Measurements from ENCODE around the gene PEPD.

GRCh38 chr19:33344573-33344925 is 177.0 kb downstream of the PEPD start:
- TF ChIP-seq CTCF (IDR thresholded peaks at IDR 0.05; ENCODE audit: poor library complexity, severe bottlenecking) (no peak), MXI1 (conservative IDR thresholded peaks at IDR 0.05; ENCODE audit: poor library complexity, severe bottlenecking) (no peak), POLR2AphosphoS5 (IDR thresholded peaks at IDR 0.05) (no peak), EZH2 (IDR thresholded peaks at IDR 0.05; ENCODE audit: borderline replicate concordance, insufficient read depth, low read length, poor library complexity, severe bottlenecking) (no peak), TAF1 (IDR thresholded peaks at IDR 0.05; ENCODE audit: low read depth) (no peak), RAD21 (conservative IDR thresholded peaks at IDR 0.05) (no peak), EP300 (conservative IDR thresholded peaks at IDR 0.05; ENCODE audit: poor library complexity, severe bottlenecking) (no peak), SMC3 (conservative IDR thresholded peaks at IDR 0.05; ENCODE audit: poor library complexity) (no peak)
